GM12865 (cell line): ENCODE data around the gene EIF2S3.

Source experiments
- DNase-seq: peaks from one replicate; pipeline ENCODE4 v3.0.0; 2010; ENCODE audit warnings: low read depth
- H3K4me3 ChIP-seq: 2 replicates; pipeline ENCODE4 v1.5.1; 2011; ENCODE audit warnings: mild to moderate bottlenecking, low read depth, low read length, control low read depth
- TF ChIP-seq, protein P1 (sequence below): IDR thresholded peaks from 2 replicates; pipeline ENCODE4 v1.5.1; 2011; ENCODE audit warnings: low read length, control low read depth, low read depth, inconsistent platforms; ENCODE audit not compliant: insufficient read depth; ENCODE audit errors: missing control alignments

EIF2S3 gene

DNA sequence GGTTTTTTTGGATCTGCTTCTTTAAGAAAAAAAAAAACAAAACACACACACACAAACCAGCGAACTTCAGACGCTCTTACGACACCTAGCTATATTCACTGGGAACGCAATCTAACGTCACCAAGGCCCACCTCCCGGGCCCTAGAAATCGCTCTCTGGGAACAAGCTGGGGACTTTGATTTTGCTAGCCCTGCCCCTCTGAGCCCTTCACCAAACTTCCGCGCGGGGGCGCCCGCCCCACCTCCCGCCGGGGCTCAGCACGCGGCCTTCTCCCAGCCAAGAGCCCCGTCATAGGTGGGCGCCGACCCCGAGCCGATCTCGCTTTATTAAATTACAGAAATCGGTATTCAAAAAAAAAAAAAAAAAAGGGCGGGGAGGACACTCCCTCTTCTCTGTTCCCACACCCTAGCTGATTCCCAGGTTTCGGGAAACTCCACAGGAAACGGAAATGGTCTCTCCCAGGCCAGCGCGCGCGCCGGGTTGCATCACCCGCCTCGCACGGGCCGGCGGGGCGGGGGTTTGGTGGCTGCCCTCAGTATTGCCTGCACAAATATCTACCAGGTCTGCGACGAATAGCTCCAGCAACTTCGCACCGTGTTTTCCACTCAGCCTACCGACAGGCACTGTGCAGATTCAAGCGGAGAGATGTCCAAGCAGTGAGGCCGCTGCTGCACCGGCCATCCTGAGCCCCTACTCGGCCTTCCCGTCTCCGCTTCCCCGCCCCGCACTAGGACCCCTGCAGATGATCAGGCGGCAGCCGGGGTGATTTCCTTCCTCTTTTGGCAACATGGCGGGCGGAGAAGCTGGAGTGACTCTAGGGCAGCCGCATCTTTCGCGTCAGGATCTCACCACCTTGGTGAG is at the start of gene EIF2S3:
TSS of gene EIF2S3 (plus strand) at position 775 of the 861 bp plus-strand sequence. CDS start at position 788, 13 bp downstream.
- TF ChIP-seq, protein P1, sequence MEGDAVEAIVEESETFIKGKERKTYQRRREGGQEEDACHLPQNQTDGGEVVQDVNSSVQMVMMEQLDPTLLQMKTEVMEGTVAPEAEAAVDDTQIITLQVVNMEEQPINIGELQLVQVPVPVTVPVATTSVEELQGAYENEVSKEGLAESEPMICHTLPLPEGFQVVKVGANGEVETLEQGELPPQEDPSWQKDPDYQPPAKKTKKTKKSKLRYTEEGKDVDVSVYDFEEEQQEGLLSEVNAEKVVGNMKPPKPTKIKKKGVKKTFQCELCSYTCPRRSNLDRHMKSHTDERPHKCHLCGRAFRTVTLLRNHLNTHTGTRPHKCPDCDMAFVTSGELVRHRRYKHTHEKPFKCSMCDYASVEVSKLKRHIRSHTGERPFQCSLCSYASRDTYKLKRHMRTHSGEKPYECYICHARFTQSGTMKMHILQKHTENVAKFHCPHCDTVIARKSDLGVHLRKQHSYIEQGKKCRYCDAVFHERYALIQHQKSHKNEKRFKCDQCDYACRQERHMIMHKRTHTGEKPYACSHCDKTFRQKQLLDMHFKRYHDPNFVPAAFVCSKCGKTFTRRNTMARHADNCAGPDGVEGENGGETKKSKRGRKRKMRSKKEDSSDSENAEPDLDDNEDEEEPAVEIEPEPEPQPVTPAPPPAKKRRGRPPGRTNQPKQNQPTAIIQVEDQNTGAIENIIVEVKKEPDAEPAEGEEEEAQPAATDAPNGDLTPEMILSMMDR = peak; percentile 39
- DNase-seq = peak; percentile 96
- H3K4me3 ChIP-seq = no peak within 1 kb of the TSS

DNA sequence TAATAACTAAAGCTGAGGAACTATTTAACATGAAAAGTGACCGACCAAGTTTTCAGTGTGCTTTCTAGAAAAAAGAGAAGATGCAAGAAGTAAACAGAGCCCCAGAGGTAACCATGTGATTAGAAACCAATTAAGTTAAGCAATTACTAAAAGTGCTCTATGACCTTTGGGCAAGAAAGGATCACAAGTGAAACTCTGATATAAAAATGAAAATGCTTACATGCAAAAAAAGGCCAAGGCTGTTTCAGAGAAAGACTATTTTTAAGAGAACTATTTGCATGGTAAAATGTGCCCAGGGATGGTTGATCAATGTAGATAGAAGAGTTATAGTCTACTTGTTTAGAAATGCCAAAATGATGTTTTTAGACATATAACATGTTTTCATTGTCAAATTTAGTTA is 49.7 kb upstream of the EIF2S3 start:
- TF ChIP-seq, protein P1 = no peak
- no peak overlapping the region for H3K4me3 ChIP-seq
- peak; percentile 33 for DNase-seq

DNA sequence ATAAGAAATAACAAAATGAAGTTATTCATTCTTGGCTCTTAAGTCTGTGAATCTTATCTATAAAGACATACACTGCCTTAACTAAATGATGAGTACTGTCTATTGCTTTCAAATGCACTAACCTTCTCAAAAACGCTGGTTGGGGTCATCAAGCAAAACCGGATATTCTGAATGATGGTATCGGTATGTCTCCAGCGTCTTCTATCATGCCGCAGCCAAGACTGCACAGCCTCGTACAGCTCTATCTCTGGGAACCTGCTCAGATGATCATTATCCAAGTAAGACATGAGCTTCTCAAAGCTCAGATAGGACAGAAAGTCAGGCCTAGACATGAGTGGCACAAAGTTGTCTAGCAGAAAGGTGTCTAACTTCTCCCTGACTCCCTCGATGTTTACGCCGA is 48.9 kb upstream of the EIF2S3 start:
- no peak for DNase-seq
- H3K4me3 ChIP-seq = no peak overlapping the region
- TF ChIP-seq, protein P1 = no peak

DNA sequence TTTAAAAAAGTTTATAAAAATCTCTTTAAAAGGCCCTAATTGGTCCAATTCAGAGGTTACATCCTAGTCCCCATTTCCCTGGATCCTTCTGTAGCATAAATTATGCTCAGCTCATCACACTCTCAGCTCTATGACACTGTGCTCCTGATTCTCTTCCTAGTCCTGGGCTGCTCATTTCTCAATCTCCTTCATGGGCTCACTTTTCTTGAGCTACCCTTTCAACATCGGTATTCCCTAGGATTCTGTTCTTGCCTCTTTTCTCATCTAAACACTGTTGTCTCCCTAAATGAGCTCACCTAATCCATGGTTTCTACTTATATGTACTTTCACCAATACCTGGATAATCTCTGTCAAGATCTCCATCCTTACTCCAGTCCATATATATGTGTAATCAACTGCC is 42.5 kb upstream of the EIF2S3 start:
- TF ChIP-seq, protein P1 = no peak
- no peak for DNase-seq

DNA sequence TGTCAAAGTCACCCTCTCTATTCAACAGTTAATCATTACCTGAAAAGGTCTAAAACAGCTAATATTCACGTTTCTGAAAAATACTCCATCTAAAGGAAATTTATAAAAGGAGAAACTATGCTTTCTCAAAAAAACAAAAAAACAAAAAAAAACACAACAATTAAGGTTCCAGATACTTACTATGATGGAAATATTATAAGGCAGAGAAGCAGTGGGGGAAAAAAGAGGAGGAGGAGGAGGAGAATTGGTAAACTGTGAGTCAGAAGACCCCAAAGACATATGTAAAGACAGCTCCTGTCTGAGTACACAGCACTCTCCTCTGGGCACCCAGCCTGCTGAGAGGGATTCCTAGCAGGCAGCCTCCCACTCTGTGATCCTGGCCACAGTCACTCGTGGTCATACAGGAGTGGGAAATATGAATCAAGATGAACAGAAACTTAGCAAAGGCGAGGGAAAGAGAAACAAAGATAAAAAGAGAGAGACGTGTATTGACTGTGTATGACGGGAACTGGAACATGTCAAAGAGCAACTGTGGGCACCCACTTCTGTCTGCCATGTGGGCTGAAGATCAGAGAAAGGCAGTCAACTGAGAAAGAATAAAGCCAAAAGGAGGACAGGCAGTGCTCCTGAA is 40.3 kb upstream of the EIF2S3 start:
- TF ChIP-seq, protein P1 = no peak
- no peak overlapping the region for H3K4me3 ChIP-seq
- peak; percentile 52 for DNase-seq

More for the DNA sequence above, 42.5 kb upstream of the EIF2S3 start:
- no peak overlapping the region for H3K4me3 ChIP-seq

DNA sequence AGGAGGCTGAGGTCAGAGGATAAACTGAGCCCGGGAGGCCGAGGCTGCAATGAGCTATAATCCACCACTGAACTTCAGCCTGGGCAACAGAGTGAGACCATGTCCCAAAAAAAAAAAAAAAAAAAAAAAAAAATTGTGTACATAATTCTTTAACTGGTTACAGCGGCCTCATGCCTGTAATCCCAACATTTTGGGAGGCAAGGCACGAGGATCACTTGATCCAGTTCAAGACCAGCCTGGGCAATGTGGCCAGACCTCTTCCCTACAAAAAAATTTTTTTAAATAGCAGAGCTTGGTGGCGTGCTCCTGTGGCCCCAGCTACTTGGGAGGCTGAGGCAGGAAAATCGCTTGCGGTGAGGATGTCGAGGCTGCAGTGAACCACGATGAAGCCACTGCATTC is 37.1 kb upstream of the EIF2S3 start:
- no peak for DNase-seq
- TF ChIP-seq, protein P1 = no peak
- no peak overlapping the region for H3K4me3 ChIP-seq
